Measurements from ENCODE around the gene POC1B.

Gene POC1B

DNA sequence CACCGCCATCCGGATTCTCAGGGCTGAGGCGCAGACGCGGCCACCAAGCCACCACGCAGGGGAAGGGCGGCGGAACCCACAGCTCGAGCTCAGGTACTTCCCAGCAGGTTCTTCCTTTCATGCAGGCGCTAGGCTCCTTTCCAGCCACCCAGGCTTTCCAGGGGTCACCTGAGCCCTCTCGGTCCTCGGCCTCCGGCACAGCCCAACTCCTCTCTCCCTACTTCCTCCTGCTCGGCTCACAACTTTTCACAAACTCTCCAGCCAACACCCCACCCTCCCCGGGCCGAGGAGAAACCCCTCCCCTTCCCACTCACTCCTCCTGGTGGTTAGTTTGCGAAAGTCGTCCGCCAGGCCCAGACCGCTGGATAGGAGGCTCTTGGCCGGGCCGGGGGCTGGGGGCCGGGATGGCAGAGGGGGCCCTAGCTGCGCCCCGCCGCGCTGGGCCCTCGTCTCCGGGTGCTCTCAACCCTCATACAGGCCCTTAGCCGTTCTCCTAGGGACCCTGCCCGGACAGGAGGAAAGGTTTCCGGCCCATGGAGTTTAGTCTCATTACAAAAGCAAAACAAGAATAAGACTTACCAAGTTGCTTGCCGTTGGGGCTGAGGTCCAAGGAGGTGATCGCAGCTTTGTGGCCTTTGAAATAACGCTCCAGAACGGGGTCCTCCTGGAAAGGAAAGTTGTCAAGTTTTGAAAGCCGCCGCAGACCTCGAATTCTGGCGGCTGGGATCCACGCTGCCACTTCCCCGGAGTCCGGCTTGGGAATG is 1.1 kb downstream of the POC1B start, which contains the start of gene GALNT4:
Gene GALNT4 (minus strand): TSS at position 256 of the 764 bp plus-strand sequence. CDS start 247 bp downstream, at position 9.
- DNase-seq (ENCODE audit: low read depth), result peak; percentile 93
- peak within 1 kb of the TSS; percentile 92 for H3K4me3 ChIP-seq (ENCODE audit: low read depth, low read length)
- TF ChIP-seq, protein P1, sequence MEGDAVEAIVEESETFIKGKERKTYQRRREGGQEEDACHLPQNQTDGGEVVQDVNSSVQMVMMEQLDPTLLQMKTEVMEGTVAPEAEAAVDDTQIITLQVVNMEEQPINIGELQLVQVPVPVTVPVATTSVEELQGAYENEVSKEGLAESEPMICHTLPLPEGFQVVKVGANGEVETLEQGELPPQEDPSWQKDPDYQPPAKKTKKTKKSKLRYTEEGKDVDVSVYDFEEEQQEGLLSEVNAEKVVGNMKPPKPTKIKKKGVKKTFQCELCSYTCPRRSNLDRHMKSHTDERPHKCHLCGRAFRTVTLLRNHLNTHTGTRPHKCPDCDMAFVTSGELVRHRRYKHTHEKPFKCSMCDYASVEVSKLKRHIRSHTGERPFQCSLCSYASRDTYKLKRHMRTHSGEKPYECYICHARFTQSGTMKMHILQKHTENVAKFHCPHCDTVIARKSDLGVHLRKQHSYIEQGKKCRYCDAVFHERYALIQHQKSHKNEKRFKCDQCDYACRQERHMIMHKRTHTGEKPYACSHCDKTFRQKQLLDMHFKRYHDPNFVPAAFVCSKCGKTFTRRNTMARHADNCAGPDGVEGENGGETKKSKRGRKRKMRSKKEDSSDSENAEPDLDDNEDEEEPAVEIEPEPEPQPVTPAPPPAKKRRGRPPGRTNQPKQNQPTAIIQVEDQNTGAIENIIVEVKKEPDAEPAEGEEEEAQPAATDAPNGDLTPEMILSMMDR (conservative IDR thresholded peaks at IDR 0.05; ENCODE audit: low read depth, low read length), result peak; percentile 79

DNA sequence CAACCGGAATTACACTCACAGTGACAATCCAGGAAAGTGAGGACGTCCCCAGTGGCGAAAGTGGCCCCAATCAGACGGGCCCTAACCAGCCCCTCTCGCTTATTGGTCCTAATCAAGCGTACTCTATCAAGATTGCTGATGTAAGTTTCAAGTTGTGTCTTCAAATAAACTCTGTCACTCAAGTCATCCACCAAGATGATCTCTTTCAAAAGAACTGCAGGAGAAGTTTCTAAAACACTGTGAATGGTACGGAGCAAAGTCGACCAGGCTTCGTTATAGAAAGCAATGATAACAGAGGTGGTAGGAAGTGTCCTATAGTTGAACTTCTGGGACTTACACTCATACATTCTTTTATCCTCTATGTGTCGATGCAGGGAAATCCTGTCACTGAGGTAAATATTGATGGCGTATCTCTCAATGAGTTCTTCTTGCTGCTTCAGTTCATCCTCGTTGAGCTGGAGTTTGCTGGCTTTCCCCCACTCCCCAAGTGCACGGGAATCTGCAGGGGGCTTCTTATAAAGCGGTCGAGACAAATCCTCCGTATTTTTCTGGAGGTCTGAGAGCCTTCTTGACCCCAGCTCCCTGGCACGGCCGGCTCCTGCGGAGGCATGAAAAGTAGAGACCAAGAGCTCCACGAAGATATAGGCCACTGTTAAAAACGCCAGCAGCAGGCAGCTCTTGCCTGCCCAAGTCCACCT is 1.9 kb downstream of the POC1B start:
- H3K4me3 ChIP-seq (ENCODE audit: low read depth, low read length), result peak overlapping the region; percentile 92
- peak; percentile 23 for DNase-seq (ENCODE audit: low read depth)
- TF ChIP-seq, protein P1 (conservative IDR thresholded peaks at IDR 0.05; ENCODE audit: low read depth, low read length), result no peak

DNA sequence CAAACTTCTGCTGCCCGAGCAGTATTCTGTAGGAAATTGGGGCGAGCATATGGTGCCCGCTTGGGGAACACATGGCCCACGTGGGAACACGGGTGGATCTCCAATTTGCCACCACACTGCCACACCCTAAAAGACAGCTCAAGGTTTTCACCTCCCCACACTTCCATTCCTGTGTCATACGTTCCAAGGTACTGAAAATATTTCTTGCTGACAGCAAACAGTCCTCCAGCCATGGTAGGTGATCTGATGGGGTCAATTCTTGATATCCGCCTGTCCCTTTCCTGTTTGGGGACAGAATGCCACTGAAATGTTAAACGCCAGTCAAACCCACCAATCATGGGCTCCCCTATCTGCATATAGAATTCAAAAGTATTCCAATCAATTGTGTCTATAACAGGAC is 2.5 kb downstream of the POC1B start:
- TF ChIP-seq, protein P1 (conservative IDR thresholded peaks at IDR 0.05; ENCODE audit: low read depth, low read length), result no peak
- DNase-seq (ENCODE audit: low read depth), result no peak
- peak overlapping the region; percentile 92 for H3K4me3 ChIP-seq (ENCODE audit: low read depth, low read length)

DNA sequence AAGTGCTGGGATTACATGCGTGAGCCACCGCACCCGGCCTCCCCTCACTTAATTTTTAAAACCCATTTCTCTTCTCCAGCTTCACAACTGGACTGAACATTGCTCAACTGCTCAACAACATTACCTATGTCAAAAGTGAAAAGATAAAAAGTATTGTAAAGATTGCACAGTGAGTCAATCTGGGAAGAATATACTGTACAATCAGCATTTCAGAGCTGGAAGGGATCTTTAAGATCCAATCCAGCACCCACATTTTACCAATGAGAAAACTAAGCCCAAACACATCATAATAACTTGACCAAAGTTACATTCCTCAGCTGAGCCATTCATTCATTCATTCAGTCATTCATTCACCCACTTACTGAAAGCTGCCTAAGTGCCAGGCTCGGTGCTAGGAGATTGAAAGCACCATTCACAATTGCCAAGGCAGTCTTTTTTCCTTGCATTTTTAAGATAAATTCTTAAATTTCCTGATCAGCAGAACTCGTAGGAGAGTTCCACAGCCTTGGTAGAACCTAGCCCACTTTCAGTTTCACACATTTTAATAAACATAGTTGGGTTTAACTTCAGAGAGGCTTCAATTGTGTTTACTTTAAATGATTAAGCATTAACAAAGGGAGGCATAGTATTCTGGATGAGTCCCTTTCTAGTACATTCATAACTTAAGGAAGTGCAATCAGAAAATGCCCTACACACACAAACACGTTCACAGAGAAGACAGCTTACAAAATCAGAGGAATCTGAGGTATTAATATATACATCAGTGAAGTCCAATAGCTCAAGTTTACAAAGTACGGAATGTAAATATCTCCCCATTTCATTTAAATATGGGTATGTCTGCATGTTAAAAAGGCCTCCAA is 4.3 kb downstream of the POC1B start:
- H3K4me3 ChIP-seq (ENCODE audit: low read depth, low read length), result no peak overlapping the region
- peak; percentile 13 for DNase-seq (ENCODE audit: low read depth)
- TF ChIP-seq, protein P1 (conservative IDR thresholded peaks at IDR 0.05; ENCODE audit: low read depth, low read length), result no peak

DNA sequence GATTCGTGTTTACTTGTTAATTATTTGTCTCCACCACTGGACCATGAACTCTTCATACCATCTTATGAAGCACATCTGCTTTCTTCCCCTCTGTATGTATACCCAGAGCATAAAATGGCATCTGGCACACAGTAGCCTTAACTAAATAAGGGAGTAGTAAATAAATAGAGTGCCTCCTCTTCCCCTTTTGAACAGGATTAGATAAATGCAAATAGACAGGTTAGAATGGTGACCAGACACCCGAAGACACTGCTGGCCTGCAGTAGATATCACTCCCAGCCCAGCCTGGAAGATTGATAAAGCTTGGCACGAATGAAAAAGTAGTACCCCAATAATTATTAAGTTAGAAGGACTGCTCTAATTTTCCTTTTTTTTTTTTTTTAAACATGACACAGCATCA is 8.1 kb downstream of the POC1B start:
- TF ChIP-seq, protein P1 (conservative IDR thresholded peaks at IDR 0.05; ENCODE audit: low read depth, low read length), result no peak
- DNase-seq (ENCODE audit: low read depth), result no peak

DNA sequence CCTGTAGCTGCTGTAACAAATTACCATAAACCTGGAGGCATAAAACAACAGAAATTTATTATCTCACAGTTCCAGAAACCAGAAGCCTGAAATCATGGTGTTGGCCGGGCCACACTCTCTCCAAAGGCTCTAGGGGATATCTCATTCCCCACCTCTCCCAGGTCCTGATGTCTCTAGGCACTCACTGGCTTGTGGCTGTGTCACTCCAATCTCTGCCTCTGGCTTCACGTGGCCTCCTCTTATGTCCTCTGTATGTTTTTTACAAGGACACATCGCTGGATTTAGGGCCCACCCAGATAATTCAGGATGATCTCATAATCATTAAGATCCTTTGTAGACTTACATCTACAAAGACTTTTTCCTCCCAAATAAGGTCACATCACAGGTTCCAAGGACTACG is 9.2 kb downstream of the POC1B start:
- no peak for DNase-seq (ENCODE audit: low read depth)
- no peak overlapping the region for H3K4me3 ChIP-seq (ENCODE audit: low read depth, low read length)
- TF ChIP-seq, protein P1 (conservative IDR thresholded peaks at IDR 0.05; ENCODE audit: low read depth, low read length), result no peak

More for the DNA sequence above, 8.1 kb downstream of the POC1B start:
- H3K4me3 ChIP-seq (ENCODE audit: low read depth, low read length), result no peak overlapping the region

All from choroid plexus epithelial cell (primary cell).